GM10266 (cell line): ENCODE data around the gene PDGFC.

ENCODE experiments used
- DNase-seq: peaks from one replicate; pipeline ENCODE4 v3.0.0; 2012; ENCODE audit errors: extremely low spot score
- CTCF ChIP-seq: IDR thresholded peaks from 2 replicates; pipeline ENCODE4 v1.5.1; 2012; ENCODE audit warnings: mild to moderate bottlenecking, low read depth; ENCODE audit not compliant: control insufficient read depth, insufficient read depth; ENCODE audit errors: missing control alignments

PDGFC gene

DNA sequence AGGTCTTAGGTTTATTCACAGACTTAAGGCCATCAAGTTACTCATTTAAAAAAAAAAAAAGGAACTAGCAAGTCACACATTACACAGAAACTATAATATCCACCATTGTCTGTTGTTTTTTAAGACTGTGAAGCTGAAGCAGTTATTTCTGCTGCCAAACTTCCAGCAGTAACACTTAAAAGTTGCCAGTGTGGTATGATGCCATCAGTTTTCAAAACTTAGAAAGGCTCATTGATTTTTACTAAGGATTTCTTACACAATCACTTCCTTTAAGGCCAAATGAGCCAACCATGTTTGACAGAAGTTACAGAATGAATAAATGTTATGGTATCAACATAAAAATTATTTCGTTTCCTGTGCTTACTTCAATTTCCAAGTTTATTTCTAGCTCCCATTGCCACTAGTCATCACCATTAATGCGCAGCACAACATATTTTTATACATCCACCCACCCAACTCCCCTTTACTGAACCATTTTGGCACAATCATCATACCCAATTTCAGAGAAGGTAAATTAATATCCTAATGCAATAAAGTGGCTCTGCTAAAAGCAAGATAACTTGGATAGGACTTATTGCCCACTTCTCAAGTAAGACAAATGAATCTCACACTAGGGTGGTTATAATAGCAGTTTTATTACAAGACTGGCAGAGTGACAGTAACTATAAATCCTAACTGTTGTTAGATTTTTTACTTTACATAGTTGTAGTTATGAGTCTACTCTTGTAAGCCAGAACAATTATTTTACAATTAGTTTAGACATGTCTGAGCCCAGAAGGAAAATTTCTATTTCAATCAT is 13.1 kb downstream of the PDGFC start:
- no peak for TF ChIP-seq CTCF
- DNase-seq, result no peak

GRCh38 chr4:156957556-156957955 is 14.0 kb downstream of the PDGFC start:
- TF ChIP-seq CTCF, result no peak
- no peak for DNase-seq

- TF ChIP-seq CTCF, result no peak
- DNase-seq, result no peak
These were observed 14.7 kb downstream of the PDGFC start for GRCh38 chr4:156956826-156957368.

- no peak for DNase-seq
- TF ChIP-seq CTCF, result no peak
These were observed 15.2 kb downstream of the PDGFC start for GRCh38 chr4:156956359-156956758.

DNA sequence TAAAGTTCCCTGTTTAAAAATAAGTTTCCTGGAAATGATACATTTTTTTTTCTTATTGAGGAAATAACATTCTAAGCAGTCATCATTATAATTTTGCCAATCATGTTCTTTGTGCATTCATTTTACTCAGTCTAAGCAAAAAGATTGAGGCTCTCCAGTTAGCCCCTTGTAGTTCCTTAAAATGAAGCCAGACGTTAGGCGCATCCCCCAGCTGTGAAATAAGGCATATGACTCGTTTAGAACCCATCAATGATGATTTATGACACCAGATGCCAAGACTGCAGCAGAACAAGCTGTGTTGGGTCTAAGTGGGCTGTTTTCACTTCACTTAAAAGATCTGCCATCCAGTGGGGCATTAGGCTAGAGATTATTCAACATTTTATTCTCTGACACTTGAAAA is 17.0 kb downstream of the PDGFC start:
- TF ChIP-seq CTCF, result no peak
- no peak for DNase-seq

GRCh38 chr4:156953951-156954350 is 17.6 kb downstream of the PDGFC start:
- DNase-seq, result no peak
- TF ChIP-seq CTCF, result no peak

DNA sequence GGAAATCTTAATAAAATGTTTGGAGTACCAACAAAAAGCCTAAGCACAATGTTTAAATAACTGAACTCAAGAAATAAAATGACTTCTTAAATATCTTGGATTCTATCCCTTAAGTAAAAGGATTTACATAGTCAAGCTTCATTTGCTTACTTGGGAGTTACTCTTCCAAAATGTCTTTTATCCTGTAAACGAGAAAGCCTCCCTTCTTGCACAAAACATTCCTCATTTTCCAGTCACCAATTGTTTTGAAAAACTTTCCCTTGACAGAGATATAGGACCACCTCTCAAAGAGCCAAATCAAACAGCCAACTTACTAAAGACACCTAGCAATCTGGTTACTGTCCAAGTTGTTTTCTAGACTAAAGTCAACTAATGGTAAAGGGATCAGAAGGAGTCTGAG is 18.6 kb downstream of the PDGFC start:
- TF ChIP-seq CTCF, result no peak
- no peak for DNase-seq
